GM19467 (cell line): Measurements from ENCODE around the gene PPY.
"Not testable (repeated sequence)": the region's sequence is repeated elsewhere in the genome, so short reads cannot be mapped to it uniquely, and the experiment has no call there.

ENCODE experiments used
- ATAC-seq: cut with Tn5 transposase; IDR thresholded peaks from one replicate; pipeline ENCODE4 v1.9.1; 2021; ENCODE audit warnings: mild to moderate bottlenecking, moderate library complexity; ENCODE audit not compliant: unreplicated experiment

PPY gene

GRCh38 chr17:43966276-43966675 is 24.0 kb upstream of the PPY start:
- no peak for ATAC-seq

GRCh38 chr17:43962479-43962878 is 20.2 kb upstream of the PPY start:
- no peak for ATAC-seq

GRCh38 chr17:43961954-43962353 is 19.7 kb upstream of the PPY start:
- no peak for ATAC-seq

GRCh38 chr17:43961292-43961691 is 19.0 kb upstream of the PPY start:
- not testable (repeated sequence) for ATAC-seq

GRCh38 chr17:43958748-43959352 is 16.6 kb upstream of the PPY start:
- ATAC-seq: no peak

DNA sequence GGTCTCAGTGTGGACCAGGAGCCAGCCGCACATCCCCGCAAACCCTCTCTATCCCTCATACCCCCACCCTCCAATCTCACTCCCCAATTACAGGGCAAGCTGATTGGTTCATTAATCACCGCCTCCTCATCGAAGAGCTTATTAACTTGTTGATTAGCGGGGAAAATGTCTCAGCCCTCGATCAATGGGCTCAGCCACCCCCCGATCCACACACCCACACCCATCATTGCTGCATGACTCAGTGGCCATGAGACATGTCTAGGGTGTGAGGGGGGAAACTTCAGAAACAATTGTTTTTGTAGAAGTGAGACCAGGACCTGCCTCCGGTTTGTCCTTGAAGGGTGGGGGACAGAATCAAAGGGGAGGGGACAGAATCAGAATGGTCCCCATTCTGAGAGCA is 13.9 kb upstream of the PPY start:
- no peak for ATAC-seq

- ATAC-seq: no peak
Measured at GRCh38 chr17:43953746-43954145, 11.5 kb upstream of the PPY start, which contains the start of gene PYY. Gene PYY (minus strand): TSS chr17:43953940. CDS start chr17:43953483, 457 bp downstream.

DNA sequence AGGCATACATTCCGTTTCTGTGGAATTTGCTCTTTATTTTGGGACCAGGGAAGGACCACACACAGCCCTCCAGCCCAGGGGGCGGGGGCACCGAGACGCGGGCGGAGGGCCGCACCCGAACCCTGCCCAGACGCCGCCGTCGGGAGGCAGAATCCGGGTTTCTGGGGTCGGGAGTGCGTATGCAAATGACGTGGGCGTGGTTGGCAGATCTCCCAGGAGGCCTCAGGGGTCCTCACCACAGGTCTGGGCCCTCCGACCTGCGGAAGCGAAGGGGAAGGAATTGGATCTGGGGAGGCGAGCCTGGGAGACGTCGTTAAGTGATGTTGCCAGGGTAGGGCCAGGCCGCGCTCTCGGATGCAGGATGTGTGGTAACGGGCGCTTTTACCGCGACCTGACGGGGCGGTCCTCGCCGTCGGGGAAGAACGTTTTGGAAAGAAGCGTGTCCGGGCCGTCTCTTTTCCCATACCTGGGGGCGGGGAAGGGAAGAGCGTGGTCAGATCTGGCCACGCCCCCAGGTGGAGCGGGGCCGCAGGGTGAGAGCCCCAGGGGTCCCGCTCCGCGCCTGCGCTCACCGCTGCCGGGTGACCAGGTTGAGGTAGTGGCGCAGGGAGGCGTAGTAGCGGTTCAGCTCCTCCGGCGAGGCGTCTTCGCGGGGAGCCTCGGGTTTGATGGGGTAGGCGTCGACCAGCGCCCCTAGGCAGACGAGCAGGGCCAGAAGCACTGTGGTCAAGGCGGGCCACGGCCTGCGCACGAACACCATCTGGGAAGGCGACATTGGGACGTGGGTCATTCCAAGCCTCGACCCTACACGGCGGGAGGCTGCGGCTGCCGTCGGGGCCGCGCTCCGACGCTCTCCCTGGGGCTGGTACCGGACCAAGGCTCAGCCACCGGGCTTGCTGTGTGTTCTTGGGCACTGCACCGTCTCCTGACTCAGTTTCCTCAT is 10.7 kb upstream of the PPY start:
- ATAC-seq: no peak

DNA sequence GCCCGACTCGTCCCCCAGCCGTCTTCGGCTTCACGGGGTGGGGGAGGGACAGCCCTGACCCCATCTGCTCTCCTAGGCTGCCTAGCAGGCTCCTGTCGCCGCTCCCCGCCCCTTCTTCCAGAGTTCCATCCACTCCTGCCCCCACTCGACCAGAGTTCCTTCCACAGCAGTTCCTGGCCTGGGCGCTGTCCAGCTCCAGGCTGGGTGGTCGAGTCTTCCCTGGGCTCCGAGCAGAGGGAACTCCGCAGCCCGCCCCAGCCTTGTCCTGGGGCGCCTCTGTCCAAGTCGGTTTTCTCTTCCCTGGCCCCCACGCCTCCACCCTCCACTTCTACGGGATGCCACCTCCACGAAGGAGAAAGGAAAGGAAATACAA is 10.1 kb upstream of the PPY start:
- ATAC-seq: no peak

DNA sequence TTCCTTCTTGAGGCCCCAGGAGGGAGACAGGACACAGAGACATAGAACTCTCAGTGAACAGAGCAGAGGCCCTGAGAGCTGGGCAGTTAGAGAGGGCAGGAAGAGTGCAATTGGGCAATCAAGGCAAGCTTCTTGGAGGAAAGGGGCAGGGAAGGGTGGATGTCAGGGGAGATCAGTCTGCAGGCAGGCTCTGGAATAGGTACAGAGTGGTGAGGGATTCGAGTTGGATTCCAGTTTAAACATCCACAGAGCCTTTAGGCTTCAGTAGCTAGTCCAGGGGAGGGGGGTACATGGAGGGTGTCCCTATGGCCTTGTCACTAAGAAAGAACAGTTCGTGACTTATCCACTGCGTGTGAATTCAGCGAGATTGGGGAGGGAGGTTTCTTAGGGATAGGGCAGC is 9.5 kb upstream of the PPY start:
- ATAC-seq: no peak

DNA sequence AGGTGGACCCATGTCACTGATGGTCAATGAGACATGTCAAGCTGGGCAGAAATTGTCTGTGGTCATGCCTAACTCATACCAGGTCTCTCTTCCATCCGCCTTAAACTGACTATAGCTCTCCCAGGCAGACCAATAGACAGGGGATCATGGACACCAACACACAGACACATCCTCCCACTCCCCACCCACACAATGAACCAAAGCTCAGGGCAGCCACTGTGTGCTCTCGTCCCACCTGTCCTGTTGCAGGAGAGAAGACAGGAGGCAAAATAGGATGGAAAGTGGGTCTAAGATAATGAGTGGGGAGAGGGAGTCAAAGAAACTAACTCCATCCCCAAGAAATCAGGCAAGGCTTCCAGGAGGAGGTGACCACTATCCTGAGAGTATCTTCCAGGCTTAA is 8.3 kb upstream of the PPY start:
- ATAC-seq: no peak

GRCh38 chr17:43949781-43950180 is 7.5 kb upstream of the PPY start:
- ATAC-seq: no peak

DNA sequence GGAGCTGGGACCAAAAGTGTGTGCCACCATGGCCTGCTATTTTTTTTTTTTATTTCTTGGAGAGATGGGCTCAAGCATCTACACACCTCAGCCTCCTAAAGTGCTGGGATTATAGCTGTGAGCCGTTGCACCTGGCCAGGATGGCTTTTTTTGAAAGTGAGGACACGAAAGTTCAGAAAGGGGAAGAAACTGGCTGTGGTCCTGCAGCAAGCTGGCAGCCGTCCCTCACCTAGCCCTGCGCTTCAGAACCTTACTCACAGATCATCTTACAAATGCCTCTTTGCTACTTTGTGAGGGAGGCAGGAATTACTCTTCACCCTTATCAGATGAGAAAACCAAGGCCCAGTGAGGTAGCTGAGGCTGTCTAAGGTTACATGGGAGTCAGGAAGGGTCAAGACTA is 4.5 kb upstream of the PPY start:
- ATAC-seq: no peak

DNA sequence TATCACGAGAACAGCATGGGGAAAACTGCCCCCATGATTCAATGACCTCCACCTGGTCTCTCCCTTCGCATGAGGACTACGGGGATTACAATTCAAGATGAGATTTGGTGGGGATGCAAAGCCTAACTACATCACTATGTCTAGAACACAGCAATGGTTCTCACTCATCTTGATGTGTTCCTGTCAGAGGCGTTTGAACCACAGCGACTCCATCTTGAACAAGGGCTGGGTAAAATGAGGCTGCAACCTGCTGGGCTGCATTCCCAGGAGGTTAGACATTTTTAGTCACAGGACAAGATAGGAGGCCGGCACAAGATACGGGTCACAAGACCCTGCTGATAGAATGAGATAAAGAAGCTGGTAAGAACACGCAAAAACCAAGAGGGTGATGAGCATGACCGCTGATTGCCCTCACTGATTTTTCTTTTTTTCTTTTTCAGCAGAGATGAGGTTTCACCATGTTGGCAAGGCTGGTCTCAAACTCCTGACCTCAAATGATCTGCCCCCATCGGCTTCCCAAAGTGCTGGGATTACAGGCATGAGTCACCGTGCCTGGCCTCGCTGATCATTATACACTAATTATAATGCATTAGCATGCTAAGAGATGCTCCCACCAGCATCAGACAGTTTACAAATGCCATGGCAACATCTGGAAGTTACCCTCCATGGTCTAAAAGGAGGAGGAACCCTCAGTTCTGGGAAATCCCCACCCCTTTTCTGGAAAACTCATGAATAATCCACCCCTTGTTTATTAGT is 3.0 kb upstream of the PPY start:
- ATAC-seq: no peak

- no peak for ATAC-seq
Measured at GRCh38 chr17:43940630-43941029, 1.6 kb downstream of the PPY start.

DNA sequence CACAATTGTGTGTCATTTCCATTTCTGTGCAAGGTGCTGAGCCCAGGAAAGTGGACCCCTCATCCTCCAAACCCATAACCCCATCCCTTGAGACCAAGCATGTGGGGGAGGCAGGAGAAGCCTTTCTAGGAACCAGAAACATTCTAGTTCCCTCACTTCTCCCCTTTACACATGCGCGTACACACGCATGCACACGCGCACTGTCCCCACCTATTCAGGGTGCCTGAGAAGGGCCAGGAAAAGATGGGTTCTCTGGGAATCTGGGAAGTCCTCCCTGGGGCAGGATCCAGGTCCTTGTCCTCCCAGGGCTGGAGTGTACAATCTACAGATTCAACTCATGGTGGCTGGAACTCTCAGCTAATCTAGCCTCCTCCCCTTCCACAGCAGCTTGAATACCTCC is 2.4 kb downstream of the PPY start:
- ATAC-seq: no peak

DNA sequence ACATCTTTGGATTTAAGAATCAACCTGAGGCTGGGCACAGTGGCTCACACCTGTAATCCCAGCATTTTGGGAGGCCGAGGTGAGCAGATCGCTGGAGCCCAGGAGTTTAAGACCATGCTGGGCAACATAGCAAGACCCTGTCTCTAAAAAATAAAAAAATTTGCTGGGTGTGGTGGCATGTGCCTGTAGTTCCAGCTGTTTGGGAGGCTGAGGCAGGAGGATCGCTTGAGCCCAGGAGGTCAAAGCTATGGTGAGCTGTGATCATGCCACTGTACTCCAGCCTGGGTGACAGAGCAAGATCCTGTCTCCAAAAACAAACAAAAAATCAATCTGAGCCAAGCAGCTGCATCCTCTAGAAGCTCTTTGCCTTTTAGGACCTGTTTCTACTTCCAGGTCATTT is 2.8 kb downstream of the PPY start:
- not testable (repeated sequence) for ATAC-seq

GRCh38 chr17:43938838-43939182 is 3.5 kb downstream of the PPY start:
- ATAC-seq: no peak

GRCh38 chr17:43936434-43936833 is 5.8 kb downstream of the PPY start:
- ATAC-seq: no peak

- ATAC-seq: no peak
Measured at GRCh38 chr17:43935926-43936261, 6.4 kb downstream of the PPY start.

- no peak for ATAC-seq
Measured at GRCh38 chr17:43935204-43935925, 6.9 kb downstream of the PPY start.
